HG02973 (cell line): Measurements from ENCODE around the gene GALNT17.

Experiments used
- ATAC-seq: cut with Tn5 transposase; IDR thresholded peaks from one replicate; pipeline ENCODE4 v1.9.1; 2021; ENCODE audit warnings: moderate library complexity; ENCODE audit not compliant: unreplicated experiment

GALNT17 gene

DNA sequence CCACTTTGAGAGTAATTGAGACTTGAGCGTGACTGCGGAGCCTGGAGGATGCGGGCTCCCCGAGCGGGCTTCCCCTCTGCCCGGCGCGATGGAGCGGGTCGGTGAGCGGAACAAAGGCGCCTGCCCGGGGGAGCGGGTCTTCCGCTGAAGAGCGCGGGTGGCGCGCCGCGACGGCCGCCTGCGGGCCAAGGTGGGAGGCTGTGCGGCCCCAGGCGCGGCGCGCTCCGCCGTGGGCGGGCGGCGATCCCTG is at the start of gene GALNT17:
TSS of gene GALNT17 (plus strand) at position 18 of the 250 bp plus-strand sequence.
- ATAC-seq: no peak

DNA sequence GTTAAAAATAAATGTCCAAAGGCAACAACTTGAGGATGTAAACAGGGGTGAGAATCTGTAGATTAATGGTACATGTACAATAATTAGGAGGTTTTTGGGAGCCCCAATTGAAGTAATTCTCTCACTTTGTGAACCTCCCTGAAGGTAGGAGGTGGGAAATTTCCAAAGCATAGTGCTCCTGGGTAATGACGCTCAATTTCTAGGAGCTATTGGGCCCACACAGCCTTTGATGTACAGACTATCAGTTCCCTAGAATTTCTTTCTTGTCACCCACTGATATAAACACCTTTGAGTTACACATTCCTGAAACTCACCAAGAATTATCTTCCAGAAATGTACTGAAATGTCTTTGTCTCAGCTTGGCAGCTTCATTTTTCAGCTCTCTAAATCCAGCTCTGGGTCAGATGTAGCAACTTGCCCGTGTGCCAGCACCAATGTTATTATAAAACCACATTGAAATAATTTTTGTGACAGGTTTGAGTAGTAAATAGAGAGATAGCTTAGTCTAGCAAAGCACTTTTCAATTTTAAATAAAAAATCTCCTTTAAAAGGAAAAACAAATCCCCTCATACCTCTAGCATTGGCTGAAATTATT is 36.6 kb upstream of the GALNT17 start:
- no peak for ATAC-seq

DNA sequence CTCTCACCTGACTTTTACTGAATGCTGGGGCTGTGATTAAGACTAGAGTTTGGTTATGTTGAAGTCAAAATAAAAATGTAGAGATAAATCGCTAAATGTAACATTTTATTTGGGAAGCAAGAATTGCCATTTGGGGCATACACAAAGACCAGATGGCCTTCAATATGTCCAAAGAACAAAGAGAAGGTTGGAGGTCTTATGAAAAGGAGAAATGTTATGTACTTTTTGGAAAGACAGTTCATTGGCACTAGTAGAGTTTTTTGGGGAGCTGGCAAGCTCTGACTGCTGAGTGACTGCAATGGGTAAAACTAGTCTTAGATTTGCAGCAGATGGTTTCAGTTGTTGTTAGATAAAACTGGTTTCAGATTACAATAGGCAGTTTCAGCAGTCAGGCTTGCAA is 35.6 kb upstream of the GALNT17 start:
- no peak for ATAC-seq

DNA sequence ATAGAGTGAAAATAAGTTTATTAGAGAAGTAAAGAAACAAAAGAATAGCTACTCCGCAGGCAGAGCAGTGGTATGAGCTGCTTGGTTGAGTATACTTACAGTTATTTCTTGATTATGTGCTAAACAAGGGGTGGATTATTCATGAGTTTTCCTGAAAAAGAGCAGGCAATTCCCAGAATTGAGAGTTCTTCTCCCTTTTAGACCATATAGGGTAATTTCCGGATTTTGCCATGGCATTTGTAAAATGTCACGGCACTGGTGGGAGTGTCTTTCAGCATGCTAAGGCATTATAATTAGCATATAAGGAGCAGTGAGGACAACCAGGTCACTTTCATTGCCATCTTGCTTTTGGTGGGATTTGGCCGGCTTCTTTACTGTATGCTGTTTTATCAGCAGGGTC is 25.7 kb upstream of the GALNT17 start:
- ATAC-seq: no peak

DNA sequence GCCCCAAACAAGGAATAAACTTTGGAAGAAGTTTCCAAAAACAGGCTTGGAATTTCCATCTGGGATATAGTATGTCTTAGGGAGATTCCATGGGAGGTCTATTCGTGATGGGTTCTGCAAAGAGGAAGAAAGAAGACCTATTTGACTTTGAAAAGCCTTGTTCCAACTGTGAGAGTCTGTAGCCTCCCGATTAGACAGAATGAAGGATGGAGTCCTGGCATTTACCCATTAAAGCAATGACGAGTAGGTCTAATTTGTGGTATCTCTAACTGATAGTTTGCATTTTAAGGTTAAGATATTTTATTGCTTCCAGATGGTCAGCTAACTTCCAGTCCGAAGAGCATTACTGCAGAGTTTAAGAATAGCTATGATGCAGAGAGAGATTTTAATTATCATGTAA is 19.5 kb upstream of the GALNT17 start:
- no peak for ATAC-seq

DNA sequence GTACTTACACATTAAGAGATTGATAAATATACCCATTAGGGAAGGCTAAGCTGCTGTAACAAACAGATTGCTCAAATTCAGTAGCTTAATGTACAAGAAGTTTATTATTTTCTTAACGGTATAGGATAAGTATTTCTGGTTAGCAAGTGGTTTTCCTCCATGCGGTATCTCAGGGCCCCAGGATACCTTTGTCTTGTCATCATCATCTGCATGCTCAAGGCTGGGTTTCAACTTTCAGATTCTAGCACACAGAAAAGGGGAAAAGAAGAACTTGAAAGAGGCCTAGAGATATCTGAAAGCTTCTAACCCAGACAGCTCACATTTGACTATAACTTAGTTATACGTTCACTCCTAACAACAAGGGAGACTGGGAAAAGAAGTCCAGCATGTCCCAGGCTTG is 11.8 kb upstream of the GALNT17 start:
- ATAC-seq: no peak

DNA sequence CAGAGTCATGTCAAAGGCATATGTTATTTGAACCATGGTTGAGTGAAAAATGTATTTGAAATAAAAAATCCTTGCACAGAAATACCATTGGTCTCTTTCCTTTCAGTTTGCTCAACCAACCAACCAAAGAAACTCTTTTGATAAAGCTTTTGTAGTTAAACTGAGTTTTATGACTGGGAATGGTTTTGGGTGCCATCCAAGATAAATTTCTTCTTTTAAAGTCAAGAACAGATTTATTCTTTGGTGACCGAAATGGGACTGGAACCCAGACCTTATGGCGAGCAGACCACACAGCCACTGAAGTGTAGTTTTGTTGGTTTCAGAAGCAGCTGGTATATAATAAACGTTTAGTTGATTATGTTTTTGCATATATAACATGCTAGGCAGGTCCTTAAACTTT is 2.8 kb upstream of the GALNT17 start:
- ATAC-seq: no peak

DNA sequence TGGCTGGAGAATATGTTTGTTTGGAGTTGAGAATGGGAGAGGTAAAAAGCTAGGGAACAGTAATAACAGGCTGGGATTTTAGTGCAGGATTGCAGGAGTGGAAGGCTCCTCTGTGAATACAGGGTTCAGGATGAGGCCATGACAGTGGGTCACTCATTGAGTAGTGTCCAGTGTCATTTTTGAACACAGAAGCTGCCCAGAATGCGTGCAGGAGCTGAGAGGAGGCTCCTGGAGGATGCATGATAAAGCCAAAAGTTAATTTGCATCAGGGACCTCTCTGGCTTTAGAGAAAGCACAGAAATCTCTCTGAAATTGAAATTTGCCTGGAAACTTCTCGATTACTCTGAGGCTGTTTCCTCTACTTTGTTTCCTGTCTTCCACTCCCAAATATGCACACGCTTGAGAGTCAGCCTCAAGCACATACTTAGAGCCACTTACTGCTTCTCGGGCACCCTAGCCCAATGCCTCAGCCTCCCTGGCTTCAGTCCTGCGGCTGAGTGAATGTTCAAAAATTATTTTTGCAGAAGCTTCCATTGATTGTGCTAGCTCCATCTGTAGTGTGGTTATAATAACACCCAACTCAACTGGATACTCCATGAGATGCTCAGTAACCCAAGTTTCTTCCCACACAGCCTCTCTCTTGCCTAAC is 1.8 kb upstream of the GALNT17 start:
- ATAC-seq: no peak

DNA sequence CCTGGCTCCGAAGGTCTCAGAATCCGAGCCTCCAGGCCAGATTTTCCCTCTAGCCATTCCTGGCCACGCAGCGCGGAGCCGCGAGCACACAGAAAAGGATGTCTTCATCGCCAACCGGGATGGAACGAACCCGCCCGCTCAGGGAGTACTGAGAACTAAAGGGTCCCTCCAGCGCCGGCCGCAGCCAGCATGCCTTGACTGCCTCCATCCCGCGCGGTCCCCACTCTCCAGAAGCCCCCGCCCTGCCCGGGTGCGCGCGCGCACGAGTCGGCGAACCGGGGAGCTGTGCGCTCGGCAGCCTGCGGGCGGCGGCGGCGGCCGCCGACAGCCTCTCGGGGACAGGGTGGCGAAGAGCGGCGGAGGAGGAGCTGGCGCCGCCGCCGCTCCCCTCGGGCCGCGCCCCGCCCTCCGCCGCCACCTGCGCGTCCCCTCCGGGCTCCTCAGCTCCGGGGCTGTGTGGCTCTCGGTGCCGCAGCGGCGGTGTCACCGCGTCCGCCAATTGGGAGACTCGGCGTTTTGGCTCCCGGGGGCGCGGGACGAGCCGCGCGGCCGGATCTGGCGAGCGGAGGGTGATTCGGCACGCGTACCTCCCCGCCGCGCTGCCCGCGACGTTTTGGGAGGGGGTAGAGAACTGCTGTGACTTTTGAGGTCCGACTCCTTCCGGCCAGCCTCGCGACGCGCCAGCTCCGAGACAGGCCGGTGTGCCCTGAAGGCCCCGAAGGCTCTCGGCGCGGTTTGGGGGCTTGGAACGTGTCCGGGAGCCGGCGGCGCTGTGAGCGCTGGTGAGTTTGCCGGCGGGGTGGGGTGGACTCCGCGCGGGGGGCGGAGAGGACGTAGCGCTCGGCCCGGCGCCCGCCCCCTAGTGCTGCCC is 453 bp upstream of the GALNT17 start:
- ATAC-seq: no peak

DNA sequence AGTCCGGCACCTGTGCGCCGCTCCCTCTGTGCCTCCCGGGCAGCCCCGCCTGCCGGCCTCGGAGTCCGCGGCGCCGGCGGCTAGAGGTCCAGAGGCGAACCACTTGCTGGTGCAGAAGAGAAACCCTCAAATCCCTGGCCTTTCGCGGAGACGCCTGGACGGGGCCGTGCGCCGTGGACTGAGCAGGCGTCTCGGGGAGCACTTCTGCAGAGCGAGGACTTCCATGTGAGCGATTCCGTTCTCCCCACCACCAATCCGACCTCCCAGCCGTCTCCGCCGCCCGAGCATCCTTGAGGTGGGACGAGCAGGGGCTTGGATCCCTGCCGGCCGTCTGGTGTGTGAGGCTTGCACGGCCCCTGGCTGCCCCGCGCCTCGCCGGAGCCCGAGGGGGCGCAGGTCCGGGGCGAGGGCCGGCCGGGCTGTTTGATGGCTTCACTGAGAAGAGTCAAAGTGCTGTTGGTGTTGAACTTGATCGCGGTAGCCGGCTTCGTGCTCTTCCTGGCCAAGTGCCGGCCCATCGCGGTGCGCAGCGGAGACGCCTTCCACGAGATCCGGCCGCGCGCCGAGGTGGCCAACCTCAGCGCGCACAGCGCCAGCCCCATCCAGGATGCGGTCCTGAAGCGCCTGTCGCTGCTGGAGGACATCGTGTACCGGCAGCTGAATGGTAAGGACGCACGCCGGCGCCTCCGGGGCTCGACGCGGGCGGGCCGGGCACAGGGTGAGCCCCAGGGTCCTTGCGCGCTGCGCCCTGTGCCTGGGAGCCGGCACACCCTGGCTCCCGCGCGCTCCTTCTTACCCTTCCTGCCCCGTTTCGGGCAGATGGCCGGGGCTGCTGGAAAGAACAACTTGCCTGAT is 660 bp downstream of the GALNT17 start:
- no peak for ATAC-seq

DNA sequence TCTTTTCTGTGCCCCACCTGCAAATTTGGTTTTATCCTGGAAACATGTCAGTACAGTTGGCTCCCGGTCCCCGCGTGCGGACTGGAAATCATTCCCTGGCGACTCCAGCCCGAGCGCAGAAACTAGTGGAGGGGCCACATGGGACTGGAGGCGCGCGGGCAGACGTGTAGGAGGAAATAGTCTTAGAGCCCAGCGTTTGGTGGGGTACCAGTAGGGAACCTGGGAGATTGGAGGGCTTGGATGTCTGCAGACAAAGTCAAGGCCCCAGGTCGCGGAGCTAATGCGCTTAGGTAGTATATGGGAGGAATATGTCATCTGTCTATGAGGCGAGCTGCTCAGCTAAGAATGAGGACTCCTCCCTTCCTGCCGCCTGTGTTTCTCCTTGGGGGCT is 1.3 kb downstream of the GALNT17 start:
- ATAC-seq: no peak

DNA sequence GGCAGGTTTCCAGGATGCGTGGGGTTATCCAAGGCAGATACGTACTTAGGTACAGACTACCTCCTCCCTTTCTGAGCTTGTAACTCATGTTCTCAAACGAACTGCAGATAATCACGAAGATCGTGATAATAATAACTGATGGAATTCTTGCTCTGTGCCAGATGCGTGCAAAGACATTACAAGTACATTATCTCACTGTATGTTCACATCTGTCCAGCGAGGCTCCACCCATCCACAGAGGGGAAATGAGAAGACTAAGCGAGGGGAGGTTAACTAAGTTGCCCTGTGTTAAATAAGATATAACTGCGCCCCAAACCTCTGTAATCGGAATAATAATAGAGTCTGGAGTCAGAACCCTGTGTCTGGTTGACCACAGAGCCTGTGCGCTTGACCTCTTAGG is 1.9 kb downstream of the GALNT17 start:
- no peak for ATAC-seq

DNA sequence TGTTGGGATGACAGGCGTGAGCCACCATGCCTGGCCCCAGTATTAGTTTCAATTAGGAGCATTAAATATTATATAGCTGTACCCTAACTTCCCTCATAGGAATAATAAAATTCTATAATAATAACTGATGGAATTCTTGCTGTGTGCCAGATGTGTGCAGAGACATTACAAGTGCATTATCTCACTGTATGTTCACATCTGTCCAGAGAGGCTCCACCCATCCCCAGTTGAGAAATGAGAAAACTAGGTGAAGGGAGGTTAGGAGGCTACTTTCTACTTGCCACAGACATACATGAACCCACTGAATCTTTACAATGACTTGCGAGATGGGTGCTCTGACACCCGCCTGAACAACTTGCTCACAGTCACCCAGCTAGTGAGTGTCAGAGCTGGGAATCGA is 3.2 kb downstream of the GALNT17 start:
- no peak for ATAC-seq

DNA sequence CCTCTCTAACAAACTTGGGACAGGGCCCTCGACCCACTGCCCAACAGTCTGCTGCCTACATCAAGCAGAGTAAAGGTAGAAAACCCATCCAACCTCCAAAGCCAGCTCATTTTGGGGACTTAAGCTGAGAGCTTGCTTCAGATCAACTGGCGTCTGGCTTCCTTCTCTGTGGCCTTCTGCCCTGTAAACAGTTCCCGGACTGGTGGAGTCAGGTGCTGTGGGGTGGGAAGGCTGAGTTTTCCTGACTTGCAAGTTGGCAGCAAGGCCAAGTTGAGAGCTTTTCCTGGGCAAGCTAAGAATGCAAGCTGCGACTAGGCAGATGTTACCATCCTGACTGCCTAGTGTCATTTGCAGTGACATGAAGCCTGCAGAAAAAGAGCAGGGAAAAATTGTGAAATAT is 3.7 kb downstream of the GALNT17 start:
- no peak for ATAC-seq

DNA sequence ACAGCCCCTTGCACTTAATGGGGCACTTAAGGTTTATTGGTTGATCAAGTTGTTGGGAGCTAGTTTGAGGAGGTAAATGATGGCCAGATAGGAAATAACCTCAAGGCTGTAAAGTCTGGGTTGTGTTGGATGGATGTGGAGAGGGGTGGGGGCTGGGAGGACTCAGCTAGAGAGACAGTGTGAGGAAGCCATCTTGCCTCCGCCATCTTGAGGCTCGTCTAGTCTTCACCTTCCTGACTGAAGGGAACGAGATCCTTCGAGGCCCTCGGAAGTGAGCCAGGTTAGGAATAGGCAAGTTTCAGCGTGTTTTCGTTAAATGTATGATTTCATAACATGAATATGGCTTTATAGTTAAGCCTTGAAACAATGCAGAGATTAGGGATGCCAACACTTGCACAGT is 5.5 kb downstream of the GALNT17 start:
- ATAC-seq: no peak

DNA sequence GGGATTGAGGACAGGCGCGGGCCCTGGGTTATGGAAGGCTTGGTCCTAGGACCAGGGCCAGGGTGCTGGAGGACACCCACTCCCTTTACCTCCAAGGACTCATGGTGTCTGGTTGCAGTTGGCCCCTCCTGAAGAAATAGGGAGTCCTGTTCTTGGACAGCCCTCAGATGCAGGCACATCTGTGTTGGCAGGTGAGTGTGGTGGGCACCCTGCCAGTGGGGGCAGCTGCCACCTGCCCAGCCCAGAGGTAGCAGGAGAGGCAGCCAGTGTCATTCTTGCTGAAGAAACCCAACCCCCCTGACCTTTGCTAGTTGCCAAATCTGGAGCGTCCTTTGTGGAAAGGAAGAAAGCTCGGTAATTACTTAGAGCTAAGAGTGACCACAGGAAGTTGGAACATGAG is 8.3 kb downstream of the GALNT17 start:
- ATAC-seq: no peak

DNA sequence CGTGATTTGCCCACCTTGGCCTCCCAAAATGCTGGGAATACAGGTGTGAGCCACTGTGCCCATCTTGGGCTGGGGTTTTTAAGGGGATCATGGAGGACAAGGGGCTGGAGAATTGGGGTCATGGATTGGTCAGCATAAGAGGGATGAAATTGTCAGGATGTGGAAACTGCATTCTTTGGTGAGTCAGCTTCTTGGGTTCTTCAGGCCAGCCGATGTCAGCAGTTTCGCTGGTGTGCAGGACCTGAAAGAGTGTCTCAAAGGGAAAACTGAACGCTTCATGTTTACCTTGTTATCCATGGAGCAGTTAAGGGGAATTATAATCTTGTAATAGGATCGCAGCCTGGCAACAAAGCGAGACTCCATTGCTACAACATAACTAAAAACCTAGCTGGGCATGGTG is 13.0 kb downstream of the GALNT17 start:
- no peak for ATAC-seq

DNA sequence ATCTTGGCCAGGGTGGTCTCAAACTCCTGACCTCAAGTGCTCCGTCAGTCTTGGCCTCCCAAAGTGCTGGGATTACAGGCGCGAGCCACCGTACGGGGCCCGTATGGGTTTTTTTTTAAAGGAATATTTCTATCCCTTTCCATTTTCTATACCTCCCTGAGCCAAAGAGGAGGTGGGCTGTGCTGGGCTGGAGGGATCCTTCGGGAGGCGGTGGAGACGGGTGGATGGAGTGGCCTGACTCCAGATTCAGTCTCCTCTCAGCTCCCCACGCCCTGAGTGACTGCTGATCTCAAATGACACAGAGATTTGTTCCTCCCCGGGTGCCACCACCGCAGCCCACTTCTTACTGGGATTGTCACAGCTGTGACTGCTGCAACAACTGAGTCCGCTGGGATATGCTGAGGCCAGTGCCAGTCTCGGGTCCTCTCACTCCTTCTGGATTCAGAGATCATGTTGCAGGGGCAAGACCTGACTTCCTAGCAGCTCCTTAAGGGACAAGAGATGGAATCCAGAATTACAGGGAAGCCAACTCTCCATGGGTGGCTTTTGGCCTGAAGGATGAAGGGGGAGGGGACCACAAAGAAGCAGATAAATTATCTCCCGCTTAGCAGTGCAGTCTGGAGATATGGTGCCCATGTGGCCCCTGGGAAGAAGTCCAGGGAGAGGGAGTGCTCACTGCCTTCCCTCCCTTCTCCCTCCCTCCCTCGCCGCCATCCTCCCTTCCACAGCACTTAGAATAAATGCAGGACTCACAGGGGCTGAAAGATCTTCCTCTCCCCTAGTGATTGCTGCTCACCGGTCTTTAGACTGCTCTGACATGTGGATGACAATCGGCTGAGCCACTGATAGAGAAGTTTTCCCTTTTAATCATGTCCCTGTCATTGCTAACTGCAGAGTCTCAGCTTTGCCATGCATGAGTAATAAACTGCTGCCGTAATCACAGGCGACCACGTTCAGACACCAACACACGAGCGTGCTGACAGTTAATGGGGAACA is 14.3 kb downstream of the GALNT17 start:
- ATAC-seq: no peak

DNA sequence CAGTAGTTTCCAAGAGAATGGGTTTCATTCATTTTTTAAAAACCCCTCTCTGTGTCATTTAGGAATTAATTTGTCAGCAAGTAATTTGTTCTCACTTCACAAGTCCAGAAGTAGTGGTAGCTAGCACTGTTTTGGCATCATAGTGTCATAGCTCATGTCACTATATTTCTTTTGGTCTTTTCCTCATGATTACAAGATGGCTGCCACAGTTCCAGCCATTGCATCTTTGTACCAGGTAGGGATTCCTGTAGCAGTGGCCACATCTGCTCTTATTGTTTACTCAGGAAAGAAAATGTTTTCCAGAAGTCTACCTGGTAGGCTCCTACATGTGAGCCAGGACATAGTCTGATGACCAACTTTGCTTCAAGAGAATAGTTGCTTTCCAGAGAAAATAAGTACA is 16.2 kb downstream of the GALNT17 start:
- ATAC-seq: no peak

DNA sequence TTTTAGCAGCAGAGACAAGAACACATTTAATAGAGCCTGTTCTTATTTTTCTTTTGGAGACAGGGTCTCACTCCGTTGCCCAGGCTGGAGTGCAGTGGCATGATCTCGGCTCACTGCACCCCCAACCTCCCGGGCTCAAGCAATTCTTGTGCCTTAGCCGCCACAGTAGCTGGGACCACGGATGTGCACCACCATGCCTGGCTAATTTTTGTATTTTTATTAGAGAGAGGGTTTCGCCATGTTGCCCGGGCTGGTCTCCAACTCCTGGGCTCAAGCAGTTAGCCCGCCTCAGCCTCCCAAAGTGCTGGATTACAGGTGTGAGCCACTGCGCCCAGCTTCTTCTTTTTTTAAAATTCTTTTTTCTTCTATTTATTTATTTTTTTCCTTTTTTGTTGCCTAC is 23.3 kb downstream of the GALNT17 start:
- no peak for ATAC-seq
